ENCODE measurements around the gene COMT. TPM values are rescaled to one million over a fixed set of nuclear protein-coding genes. Genes with fewer than 3 reads are reported as not detected.

The COMT gene
- total and polyA plus RNA-seq, 2 of the 4 experiments (the other 2 are of a cell fraction) = 202 to 347 TPM

GRCh38 chr22:19972251-19972650, 30.7 kb downstream of the COMT start:
- Histone ChIP-seq H4K20me1 (ENCODE audit: insufficient read depth, low read length) (peaks cover 18% of the 10 kb centered on the region), H3K9me3 (ENCODE audit: control insufficient read depth, insufficient read depth, low read length) (no peaks in the 10 kb centered on the region), H3K14ac (replicated peaks; ENCODE audit: low read depth, low read length) (no peak overlapping the region), H3K27me3 (ENCODE audit: control insufficient read depth, insufficient read depth, low read length) (no peaks in the 10 kb centered on the region), H2BK5ac (ENCODE audit: low read depth, low read length, poor library complexity, severe bottlenecking) (no peak overlapping the region), H3K4ac (ENCODE audit: low read depth, low read length) (no peak overlapping the region), H3K9ac (ENCODE audit: low read depth, low read length) (no peak overlapping the region), H3K4me2 (ENCODE audit: low read depth, low read length) (no peak overlapping the region), H2AFZ (replicated peaks; ENCODE audit: low read length, poor library complexity) (no peak overlapping the region), H3K36me3 (ENCODE audit: control insufficient read depth, insufficient read depth, low read length) (peaks cover 43% of the 10 kb centered on the region), H3K23ac (ENCODE audit: low read depth, low read length) (no peak overlapping the region), H3K56ac (ENCODE audit: extremely low read depth, insufficient read depth, low read length) (no peak overlapping the region), H2BK15ac (ENCODE audit: low read depth, low read length) (no peak overlapping the region), H4K8ac (ENCODE audit: low read depth in 2 of 2, low read length in 2 of 2) (no peak overlapping the region), H3K4me1 (ENCODE audit: control insufficient read depth, insufficient read depth, low read length) (0 out of 2 replicates have a peak, but pooled peaks cover 1% of the 10 kb centered on the region), H3K4me3 (ENCODE audit: insufficient read depth, low read depth, low read length) (no peak overlapping the region), H4K5ac (ENCODE audit: low read depth, low read length) (no peak overlapping the region), H2AK5ac (ENCODE audit: low read depth, low read length) (no peak overlapping the region), H4K91ac (ENCODE audit: insufficient read depth, low read depth, low read length) (no peak overlapping the region), H2BK20ac (ENCODE audit: low read depth, low read length) (no peak overlapping the region), H3K27ac (ENCODE audit: insufficient read depth, low read length) (no peak overlapping the region), H2AK9ac (replicated peaks; ENCODE audit: low read depth, low read length, poor library complexity) (no peak overlapping the region), H2BK120ac (ENCODE audit: low read depth, low read length) (no peak overlapping the region), H3K18ac (ENCODE audit: low read depth, low read length) (no peak overlapping the region), H3K9me1 (ENCODE audit: insufficient read depth, low read length) (no peaks in the 10 kb centered on the region), H3K79me1 (ENCODE audit: low read depth in 1 of 2, low read length in 2 of 2) (no peaks in the 10 kb centered on the region)
- ChIA-PET POLR2A (ENCODE audit: unreplicated experiment) (no interaction called here), CTCF (no interaction called here)
- intact Hi-C loops (cut with micrococcal nuclease) (no loop called here), in situ Hi-C loops (cut with MboI; ENCODE audit: low sequenced_read_pairs) (loop anchor here (5.0 kb wide), 1 partner anchor 40 kb away; no protein-coding TSS in a partner anchor), dilution Hi-C loops (cut with HindIII; ENCODE audit: low sequenced_read_pairs, unreplicated experiment) (no loop called here)
- ATAC-seq (ENCODE audit: low read depth) (no peak), DNase-seq (no peak)
- WGBS, 2 experiments (ENCODE audit: extremely low coverage in 2 of 2, insufficient read length in 1 of 2) = 80% methylated on average over 1 of the region's 9 CpGs; no CpG with 5 or more reads in 1 of the 2 experiments
- TF ChIP-seq ELK1 (IDR thresholded peaks at IDR 0.05; ENCODE audit: borderline replicate concordance, low read depth, low read length) = no peak
- no peak for TF ChIP-seq NFE2L2 (IDR thresholded peaks at IDR 0.05; ENCODE audit: low read depth, low read length)
- no peak for TF ChIP-seq RAD21 (IDR thresholded peaks at IDR 0.05; ENCODE audit: low read length)
- no peak for TF ChIP-seq BHLHE40 (IDR thresholded peaks at IDR 0.05; ENCODE audit: low read depth, low read length)
- no peak for TF ChIP-seq MAFK (IDR thresholded peaks at IDR 0.05; ENCODE audit: low read depth, low read length)
- no TSS peak for BruUV-seq (replicated peaks)
